ENCODE data around the gene COG8.
"Not testable (repeated sequence)": the region's sequence is repeated elsewhere in the genome, so short reads cannot be mapped to it uniquely, and the experiment has no call there.

The COG8 gene

DNA sequence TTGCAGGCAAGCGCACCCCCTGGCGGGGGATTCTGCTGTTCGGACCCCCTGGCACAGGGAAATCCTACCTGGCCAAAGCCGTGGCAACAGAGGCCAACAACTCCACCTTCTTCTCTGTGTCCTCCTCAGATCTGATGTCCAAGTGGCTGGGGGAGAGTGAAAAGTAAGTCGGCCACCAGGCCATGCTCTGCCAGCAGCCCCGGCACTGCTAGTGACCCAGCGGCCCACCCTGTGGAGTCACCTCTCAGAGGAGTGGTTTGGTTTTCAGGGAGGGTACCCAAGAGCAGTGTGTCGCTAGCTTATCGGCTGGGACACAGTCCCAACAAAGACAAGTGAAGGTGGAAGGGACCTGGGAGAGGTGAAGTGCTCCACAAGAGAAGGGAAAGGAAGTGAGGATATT, 20.0 kb downstream of the COG8 start:
- no peak for DNase-seq (ENCODE audit: low read depth in 3 of 3)

DNA sequence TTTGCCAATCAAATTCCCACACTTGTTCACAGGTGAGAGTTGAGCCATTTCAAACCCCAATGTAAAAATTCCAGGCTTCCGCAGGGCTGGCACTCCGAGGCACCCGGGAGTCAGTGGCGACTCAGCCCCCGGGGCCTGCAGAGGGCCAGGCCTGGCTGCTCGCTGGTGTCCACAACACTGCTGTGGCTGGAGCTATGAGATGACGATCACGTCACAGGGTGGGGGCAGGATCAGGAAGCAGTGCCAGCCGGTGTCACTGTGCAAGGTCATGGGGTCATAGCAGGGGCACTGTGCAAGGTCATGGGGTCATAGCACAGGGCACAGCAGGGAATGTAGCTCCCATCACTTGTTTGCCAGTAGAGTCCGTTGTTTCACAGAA, 20.5 kb downstream of the COG8 start:
- no peak for DNase-seq (ENCODE audit: low read depth in 3 of 3)

DNA sequence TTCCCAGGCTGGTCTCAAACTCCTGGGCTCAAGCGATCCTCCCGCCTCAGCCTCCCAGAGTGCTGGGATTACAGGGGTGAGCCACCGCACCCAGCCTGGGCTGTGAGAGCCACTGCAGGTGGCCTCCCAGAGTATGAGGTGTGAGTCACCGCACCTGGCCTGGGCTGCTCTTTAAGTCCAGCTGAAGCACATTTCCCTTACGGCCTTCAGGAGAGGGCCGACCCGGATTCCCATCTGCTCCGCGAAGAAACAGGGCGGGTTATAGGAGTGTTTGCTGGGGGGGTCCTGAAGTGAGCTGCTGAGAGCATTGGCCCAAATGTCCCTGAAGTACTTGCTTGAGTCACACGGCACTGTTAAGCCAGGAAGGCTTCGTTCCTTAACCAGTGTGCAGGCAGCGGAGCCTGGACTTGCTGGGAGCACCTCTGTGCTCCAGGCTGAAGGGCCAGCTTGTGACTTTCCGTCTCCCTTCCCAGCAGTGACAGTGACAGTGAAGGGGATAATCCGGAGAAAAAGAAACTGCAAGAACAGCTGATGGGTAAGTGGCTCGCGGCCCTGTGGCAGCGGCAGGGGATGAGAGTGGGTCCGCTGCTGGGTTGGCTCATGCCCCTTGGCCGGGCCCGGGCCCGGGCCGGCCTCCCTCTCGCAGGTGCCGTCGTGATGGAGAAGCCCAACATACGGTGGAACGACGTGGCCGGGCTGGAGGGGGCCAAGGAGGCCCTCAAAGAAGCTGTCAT, 21.0 kb downstream of the COG8 start:
- no peak for DNase-seq (ENCODE audit: low read depth in 3 of 3)

DNA sequence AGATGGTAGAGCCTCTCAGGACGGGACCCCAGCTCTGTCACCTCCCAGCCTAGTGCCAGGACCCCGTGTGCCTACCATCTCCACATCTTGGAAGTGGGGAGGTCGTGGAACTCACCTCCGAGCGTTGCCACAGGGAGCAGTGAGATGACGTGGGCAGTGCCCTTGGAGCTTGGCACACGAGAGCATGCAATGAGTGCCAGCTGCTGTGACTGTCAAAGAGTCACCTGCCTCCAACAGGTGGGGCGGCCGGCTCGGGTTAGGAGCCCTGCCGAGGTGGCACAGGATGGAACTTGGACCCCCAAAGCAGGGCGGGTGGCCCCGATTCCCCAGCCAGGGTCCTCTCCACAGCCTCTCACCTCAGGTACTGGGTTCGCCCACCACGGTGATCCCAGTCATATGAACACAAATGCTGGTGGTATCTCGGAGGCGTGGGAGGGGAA, 22.7 kb downstream of the COG8 start:
- DNase-seq (ENCODE audit: low read depth in 3 of 3): no peak

DNA sequence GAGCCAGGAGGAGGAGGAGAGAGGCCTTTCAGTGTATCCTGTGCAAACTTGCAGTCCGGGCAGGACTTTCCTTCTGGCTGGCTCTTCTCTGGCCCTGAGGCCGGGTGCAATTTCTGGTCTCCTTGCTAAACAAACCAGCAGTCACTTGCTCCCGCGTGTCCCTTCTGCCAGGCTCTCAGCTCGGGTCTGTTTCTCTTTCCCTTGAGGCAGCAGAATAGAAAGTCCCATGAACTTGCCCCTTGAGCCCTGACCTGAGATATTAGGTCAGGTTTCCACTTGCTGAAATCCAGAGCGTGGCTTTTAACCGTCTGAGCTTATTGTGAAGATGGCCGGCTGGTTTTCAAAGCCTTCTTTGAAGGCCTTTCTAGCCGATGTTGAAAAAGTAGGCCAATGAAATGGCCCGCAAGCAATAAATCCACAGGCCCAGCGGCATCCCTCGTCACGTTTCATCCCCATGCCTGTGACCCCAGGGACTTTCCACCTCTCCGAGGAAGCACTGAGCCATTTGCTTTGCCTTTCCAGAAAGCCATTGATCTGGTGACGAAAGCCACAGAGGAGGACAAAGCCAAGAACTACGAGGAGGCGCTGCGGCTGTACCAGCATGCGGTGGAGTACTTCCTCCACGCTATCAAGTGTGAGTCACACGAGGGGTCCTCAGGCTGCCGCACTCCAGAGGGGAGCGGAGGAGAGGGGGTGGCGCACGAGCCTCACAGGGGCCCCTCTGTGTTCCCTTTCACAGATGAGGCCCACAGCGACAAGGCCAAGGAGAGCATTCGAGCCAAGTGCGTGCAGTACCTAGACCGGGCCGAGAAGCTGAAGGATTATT, 23.7 kb downstream of the COG8 start:
- no peak for DNase-seq (ENCODE audit: low read depth in 3 of 3)

DNA sequence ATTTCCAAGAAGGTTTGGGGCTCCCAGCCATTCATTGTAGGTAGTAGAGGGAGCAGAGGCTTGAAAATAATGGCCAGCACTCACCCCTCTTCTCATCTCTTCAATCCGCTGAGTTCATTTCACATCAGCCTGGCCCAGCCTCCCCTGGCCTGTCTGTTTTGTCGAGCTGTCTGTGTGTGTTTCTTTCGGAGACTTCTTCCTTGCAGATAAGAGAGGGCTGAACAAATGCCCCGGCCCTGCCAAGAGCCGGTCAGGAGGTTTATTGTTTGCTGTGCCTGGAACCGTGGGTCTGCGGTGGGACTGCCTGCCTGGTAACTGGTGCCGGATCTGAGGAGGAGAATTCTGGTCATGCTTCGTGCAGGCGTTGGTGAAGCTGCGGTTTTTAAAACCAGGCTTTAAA, 24.8 kb downstream of the COG8 start:
- no peak for DNase-seq (ENCODE audit: low read depth in 3 of 3)

DNA sequence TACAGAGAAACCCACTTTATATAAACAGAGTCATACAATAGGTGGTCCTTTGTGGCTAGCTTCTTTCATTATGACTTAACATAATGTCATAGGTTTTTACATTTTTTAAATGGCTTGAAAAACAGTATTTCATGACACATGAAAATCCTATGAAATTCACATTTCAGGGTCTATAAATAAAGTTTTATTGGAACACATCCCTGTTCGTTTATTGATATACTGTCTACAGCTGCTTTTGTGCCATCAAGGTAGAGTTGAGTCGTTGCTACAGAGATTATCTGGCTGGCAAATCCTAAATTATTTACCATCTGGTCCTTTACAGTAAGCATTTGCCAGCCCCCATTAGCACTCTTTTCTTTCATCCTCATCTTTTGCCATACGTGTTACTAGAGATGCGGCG, 25.9 kb downstream of the COG8 start:
- DNase-seq (ENCODE audit: low read depth in 3 of 3): no peak

DNA sequence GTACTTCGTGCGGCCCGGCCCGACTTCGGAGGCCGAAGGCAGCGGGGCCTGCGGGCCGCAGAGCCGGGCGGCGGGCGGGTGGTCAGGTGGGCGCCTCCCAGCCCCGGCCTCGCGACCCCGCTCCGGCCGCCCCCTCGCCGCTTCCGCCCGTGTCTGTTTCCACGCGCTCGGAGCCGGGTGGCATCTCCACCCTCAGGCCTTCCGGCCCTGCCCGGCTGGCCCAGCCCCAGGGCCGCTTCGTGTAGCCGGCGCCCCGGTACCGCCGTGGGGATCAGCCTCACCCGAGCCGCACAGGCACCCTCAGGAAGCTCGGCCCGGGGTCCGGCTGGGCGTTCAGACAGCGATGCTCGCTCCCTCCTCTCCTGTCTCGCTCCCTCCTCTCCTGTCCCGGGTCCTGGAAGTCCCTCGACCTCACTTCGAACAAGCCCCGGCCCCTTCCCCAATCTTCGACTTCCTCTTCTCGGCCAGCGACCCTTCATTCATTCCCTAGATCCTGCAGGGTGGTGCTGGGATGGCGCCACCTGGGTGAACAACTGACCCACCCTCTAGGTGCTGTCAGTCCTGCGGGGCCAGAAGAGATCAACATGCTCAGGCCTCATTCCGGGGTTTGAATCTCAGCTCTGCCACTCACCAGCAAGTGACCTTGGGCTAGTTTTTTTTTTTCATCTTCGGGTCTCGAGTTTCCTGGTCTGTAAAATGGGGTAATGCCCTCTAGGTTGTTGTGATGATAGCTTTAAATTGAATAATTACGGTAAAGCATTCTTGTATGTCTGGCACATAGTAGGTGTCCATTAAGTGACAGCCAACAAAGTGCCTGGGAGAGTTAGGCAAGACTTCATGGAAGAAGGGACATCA, 27.6 kb downstream of the COG8 start:
- no peak for DNase-seq (ENCODE audit: low read depth in 3 of 3)

DNA sequence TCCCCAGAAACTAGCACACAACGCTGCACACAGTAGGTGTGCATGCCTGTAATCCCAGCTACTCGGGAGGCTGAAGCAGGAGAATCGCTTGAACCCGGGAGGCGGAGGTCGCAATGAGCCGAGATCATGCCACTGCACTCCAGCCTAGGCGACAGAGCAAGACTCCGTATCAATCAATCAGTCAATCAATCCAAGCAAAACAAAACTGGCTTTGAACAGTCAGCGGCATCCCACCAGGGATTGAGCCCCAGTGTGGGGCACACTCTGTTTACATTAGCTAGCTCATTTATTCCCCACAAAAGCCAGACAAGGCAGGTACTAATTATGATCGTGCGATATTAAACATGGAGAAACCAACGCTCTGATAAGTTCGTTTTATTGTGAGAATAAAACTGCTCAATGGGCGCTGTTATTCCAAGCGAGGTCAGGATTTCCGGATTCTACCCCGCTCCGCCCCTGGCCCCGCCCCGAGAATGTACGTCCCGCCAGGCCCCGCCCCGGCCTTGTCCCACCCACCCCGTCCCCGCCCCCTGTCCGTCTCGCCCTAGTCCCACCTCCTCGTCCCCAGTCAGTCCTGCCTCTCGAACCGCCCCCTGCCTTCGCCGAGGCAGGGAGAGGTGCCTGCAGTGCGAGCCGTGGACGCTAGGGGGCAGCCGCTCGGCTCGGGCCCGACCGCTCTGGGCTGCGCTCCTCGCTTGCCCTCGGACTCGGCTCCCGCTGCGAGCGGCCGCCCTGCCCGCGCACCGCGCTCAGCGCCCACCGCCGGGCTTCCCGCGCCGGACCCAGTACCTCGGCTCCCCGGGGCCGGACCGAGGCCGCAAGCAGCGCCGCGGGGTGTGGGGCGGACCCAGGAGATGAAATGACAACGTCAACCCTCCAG, 28.5 kb downstream of the COG8 start, which contains the start of gene VPS4A:
VPS4A (plus strand) TSS at position 698 of the 880 bp plus-strand sequence; CDS start at position 860, 162 bp downstream.
- DNase-seq (ENCODE audit: low read depth in 3 of 3): peak; percentile 95 to 98 (median 96)

DNA sequence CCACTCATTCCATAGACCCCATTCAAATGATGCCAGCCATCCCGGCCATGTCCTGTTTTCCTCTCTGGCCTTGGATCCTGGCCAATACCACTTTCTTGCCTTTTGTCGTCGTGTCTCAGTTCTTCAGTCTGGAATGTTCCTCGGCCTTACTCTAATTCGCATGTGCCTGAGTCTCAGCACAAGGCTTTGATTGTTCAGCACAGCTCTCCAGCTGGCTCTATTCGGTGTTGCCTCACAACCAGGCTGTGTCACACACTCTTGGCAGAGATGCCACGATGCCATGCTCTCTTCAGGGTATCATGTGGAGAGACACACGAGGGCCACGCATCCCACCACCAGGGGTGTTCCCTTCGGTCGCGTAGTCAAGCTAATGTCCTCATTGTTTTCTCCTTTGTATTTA, 30.0 kb downstream of the COG8 start:
- no peak for DNase-seq (ENCODE audit: low read depth in 3 of 3)

DNA sequence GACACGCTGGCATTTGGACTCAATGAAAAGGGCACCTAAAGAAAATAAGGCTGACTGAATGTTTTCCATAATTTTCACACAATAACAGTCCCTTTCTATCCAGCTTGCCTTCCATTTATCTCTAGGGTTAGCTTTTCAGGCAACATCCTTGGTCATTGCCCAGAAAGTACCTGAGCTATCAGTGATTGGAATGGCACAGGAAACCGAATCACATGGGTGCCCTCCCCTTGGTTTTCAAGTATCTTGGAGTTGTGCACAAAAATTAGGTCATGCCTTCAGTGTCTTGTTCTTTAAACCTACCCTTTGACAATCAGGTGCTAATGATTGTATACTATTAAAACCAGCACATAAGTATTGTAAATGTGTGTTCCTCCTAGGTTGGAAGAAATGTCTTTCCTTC, 31.5 kb downstream of the COG8 start:
- no peak for DNase-seq (ENCODE audit: low read depth in 3 of 3)

DNA sequence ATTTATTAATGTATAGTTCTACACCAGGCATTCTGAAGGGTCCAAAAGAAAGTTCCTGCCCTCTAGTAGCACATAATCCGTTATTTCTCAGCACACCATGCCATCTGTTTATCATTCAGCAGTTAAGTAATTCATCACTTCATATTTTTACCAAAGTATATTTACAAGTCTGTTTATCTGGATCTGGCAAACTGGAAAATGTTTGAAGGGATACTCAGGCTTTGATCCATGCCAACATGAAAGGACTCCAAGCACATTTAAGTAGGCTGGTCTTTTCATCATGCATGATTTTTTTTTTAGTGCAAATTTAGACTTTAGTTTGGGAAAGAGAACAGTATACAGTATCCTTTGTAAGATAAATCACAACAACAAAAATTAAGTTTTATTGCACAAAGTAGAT, 32.3 kb downstream of the COG8 start:
- no peak for DNase-seq (ENCODE audit: low read depth in 3 of 3)

DNA sequence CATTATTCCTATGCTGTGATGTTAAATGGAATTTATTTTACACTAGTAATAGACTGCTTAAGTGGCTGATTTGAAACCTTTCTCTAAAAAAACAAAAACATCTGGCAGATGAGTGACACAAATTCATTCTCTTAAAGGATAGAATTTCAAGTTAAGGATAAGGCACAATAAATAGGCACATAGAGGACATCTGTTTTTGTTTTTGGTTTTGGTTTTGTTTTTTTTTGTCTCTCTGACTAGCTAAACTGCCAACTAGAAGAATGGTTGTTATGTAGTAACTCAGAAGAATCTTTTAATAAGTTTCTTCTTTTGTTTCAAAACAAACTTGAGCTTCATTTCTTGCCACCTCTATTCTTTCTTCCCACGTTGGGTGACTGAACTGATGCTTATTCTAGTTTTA, 33.3 kb downstream of the COG8 start:
- DNase-seq (ENCODE audit: low read depth in 3 of 3): no peak

DNA sequence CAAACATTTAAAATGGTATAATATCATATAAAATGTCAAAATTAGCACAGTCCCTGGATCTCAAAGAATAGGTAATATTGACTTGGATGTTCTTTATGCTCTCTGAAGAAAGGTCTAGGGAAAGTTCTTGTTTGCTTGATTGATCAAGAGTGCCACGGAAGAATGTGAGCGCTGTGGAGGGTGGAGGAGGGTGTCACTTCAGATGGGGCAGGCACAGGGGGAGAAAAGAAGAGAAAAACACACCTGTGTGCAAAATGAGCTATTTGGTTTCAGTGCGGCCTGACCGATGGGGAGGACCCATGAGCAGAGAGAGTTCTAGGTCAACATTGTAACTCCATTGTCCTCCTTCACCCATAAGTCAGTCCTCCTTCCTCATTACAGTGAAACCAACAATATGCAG, 37.1 kb downstream of the COG8 start:
- DNase-seq (ENCODE audit: low read depth in 3 of 3): no peak

DNA sequence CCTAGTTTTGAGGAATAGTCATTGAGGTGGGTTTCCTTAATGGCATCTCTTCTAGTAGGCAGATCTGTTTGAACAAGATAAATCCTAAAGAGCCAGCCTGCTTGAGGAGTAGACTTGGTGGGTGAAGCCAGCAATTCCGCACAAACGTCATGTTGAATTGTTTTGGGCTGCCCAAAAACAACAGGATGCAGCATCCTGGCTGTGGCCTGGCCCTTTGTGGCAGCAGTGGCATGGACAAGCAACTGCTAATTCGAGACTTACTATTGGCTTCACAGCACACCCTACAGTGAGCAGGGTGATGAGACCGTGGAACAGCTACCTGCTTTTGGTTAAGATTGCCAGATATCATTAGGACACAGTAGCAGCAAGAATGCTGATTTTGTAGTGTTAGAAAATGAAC, 37.5 kb downstream of the COG8 start:
- no peak for DNase-seq (ENCODE audit: low read depth in 3 of 3)

DNA sequence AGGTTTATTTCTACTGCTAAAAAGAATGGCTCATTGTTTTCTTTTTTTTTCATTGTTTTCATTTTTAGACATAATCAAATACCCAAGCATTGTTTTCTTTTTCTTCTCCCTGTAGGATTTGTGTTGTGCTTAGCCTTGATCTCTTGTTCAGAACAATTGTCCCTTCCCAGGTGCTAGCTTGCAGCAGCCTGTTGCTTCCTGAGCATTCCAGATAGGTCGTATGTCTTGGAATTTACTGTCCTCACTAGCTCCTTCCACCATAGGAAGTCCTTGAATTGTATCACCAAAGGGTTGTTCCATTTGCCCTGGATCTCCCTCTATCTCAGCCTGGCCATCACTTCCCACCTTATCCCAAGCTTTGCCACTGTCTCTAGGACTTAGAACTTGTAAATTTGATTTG, 38.2 kb downstream of the COG8 start:
- DNase-seq (ENCODE audit: low read depth in 3 of 3): no peak

DNA sequence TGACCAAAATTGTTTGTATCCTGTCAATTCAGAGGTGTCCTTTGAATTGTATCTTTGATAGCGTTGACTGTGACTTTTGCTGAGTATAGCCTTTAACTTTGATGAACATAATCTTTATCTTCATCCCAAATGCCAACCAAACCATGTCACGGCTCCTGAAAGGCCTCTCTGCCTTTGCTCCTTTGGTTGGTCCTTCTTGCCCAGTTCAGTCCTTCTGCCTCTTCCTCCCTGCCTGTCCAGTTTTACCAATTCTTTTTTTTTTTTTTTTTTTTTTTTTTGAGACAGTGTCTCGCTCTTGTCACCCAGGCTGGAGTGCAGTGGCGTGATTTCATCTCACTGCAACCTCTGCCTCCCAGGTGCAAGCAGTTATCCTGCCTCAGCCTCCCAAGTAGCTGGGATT, 41.1 kb downstream of the COG8 start:
- no peak for DNase-seq (ENCODE audit: low read depth in 3 of 3)

DNA sequence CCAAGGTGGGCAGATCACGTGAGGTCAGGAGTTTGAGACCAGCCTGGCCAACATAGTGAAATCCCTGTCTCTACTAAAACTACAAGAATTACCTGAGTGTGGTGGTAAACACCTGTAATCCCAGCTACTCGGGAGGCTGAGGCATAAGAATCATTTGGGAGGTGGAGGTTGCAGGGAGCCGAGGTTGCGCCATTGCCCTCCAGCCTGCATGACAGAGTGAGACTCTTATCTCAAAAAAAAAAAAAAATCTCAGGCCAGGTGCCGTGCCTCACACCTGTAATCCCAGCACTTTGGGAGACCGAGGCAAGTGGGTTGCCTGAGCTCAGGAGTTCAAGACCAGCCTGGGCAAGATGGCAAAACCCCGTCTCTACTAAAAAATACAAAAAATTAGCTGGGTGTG, 42.6 kb downstream of the COG8 start:
- not testable (repeated sequence) for DNase-seq (ENCODE audit: low read depth in 3 of 3)

DNA sequence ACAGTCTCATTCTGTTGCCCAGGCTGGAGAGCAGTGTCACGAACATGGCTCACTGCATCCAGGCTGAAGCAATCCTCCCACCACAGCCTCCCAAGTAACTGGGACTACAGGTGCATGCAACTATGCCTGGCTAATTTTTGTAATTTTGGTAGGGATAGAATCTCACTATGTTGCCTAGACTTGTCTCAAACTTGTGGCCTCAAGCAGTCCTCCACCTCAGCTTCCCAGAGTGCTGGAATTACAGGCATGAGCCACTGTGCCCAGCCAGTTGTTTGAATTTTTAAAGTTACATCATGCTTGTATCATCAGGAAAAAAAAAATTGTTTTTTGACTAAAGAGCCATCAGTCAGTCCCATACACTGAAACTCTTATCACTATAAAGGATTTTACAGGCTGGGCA, 45.3 kb downstream of the COG8 start:
- DNase-seq (ENCODE audit: low read depth in 3 of 3): no peak

DNA sequence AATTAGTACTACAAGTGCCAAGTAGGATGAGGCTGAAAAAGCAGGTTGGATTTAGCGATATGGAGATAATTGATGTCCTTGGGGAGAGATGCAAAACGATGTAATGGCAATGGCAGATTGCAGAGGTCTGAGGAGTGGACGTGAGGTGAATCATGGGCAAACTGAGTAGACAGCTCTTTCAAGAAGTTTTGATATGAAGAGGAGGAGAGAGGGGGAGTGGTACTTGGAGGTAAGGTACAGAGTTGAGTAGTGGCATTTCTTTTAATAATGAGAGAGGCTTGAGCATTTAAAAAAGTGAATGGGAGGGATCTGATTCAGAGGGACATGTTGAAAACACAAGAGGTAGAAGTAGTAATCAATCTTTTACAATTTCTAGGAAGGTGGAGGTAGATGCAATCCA, 46.0 kb downstream of the COG8 start:
- no peak for DNase-seq (ENCODE audit: low read depth in 3 of 3)

DNA sequence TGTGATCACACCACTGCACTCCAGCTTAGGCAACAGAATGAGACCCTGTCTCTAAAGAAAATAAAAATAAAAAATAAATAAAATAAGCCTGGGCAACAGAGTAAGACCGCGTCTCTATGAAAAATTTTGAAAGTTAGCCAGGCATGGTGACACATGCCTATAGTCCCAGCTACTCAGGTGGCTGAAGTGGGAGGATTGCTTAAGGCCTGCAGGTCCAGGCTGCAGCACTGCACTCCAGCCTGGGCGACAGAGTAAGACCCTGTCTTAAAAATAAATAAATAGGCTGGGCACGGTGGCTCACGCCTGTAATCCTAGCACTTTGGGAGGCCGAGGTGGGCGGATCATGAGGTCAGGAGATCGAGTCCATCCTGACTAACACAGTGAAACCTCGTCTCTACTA, 47.7 kb downstream of the COG8 start:
- DNase-seq (ENCODE audit: low read depth in 3 of 3): not testable (repeated sequence)

Data from stimulated activated CD4-positive, alpha-beta T cell treated with anti-CD3 and anti-CD28 coated beads, TNF-alpha, amount 100 ng/mL, for 48 hours (primary cell).